HG03108 (cell line): ENCODE data around the gene PRKACG.
"Not testable (repeated sequence)": the region's sequence is repeated elsewhere in the genome, so short reads cannot be mapped to it uniquely, and the experiment has no call there.

Experiments
- ATAC-seq: cut with Tn5 transposase; IDR thresholded peaks from one replicate; pipeline ENCODE4 v1.9.1; 2021; ENCODE audit warnings: moderate library complexity; ENCODE audit not compliant: unreplicated experiment

Gene PRKACG

DNA sequence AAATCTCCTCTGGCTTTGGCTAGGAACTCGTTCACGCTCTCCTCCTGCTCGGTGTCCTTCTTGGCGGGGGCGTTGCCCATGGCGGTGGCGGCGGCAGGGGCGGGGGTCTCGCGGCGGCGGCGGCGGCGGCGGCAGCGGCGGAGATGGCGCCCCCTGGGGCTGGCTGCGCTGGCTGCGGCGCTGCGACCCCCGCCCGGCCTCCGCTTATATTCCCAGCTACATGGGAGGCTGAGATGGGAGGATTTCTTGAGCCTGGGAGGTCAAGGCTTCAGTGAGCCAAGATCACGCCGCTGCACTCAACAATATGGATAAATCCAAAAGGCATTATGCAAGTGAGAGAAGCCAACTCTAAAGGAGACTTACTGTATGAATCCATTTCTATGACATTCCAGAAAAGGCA is at the start of gene PRKACG:
Gene PRKACG, minus strand, starts transcription at position 101 of the 400 bp plus-strand sequence. Its CDS starts 21 bp downstream, at position 80.
- ATAC-seq: no peak

DNA sequence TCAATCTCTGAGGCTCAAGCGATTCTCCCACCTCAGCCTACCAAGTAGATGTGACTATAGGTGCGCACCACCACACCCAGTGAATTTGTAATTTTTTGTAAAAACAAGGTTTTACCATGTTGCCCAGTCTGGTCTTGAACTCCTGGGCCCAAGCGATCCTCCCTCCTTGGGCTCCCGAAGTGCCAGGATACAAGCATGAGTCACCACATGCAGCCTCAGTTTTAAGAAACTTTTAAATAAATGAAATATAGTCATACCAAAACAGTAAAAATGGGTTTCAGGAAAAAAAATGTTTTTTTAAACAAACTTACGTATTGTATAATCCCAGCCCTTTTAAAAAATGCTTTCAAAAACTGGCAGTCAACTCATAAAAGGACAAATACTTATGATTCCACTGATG is 48.3 kb upstream of the PRKACG start:
- no peak for ATAC-seq

DNA sequence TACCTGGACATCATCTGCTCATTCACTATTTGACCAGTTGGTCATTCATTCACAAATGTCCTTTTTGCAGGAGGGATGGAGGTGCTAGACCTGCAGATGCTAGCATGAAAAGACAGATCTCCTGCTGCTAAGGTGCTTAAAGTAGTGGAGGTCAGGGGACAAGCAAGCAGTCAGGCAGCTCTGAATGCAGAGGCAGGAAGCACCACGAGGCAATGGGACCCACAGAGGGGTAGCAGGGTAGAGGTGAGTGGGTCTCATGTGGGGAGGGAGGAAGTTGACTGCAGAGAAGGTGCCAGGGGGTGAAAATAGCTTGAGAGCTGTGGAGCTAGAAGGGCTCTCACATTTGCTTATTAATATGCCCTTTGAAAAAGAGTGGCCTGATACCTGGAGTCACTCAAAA is 46.9 kb upstream of the PRKACG start:
- ATAC-seq: no peak

DNA sequence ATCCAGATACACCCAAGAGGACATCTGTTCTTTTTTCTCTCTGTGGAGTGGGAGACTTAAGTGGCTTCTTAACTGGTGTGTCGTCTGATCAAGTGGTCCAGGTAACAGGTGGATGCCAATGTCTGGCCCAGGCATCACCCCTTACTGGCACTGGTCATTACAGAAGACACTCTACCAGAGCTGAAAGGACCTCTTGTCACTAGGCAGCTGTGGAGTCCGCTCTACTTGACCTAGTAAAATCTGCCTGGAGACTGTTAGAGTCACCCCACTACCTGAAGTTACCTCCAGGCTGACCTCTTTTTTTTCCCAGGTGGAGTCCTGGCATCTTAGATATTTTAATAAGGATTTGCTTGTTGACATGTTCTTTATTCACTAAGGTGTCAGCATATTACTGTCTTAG is 44.2 kb upstream of the PRKACG start:
- ATAC-seq: no peak

DNA sequence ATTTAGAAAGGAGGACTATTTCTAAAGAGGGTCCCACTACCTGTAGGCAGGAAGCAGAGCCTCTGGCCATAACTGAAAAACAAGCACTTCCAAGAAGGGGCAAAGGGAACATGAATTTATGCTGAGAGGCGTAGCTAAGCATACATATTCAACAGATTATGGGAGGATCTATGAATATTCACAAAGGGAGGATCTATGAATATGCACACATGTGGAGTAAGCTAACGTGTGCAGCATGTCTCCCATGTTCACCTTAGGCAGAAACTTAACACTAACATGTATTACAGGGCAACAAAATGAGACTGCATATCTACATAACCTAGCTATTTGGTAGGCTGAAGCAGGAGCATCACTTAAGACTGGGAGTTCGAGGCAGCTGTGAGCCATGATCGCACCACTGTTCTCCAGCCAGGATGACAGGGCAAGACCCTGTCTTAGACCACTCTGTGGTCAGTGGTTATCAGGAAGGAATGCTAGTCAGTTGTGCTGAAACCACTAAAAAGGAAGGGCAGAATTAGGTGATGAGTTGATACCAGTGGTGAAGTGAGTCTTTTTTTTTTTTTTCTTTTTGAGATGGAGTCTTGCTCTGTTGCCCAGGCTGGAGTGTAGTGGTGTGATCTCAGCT is 42.4 kb upstream of the PRKACG start:
- no peak for ATAC-seq

DNA sequence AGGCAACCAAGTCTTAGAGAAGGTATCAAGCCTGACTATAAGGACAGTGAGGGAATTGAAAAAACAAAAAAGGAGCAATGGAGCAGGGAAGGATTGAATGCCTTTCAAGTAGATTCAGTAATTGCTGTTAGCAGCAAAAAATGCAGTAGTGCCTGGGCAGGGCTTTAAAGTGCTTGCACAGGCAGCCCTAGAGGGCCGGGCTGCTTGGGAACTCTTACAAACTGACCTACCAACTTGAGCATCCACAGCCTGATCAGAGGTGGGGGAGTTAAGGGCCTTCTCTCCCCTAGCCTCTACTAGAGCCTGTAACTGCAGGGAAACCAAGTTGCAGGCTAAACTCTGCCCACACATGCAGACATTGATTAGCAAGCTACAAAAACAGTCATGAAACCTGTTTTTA is 41.1 kb upstream of the PRKACG start:
- ATAC-seq: no peak

DNA sequence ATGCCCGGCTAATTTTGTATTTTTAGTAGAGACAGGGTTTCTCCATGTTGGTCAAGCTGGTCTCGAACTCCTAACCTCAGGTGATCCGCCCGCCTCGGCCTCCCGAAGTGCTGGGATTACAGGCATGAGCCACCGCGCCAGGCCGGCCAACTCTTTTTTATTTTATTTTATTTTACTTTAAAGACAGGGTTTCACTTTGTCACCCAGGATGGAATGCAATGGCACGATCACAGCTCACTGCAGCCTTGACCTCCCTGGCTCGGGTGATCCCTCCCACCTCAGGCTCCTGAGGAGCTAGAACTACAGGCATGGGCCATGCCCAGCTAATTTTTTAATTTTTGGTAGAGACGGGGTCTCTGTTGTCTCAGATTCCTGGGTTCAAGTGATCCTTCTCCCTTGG is 37.0 kb upstream of the PRKACG start:
- not testable (repeated sequence) for ATAC-seq

DNA sequence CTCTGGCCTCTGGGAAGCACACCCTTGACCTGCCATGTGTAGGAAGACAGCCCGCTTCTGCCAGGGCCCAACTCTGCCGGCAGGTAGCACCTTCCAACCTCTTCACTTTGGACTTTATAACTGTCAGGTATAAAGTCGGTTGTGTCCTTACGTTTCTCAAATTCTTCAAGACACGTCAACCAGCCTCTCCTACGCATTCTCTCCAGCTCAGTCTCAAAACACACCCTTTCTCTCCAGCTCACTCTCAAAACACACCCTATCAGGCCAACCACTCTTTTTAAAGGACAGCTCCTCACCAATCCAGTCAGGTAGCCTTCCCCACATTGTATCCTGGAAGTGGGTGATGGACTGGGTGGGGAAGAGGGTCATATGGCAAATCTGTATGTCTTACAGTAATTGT is 35.2 kb upstream of the PRKACG start:
- ATAC-seq: no peak

DNA sequence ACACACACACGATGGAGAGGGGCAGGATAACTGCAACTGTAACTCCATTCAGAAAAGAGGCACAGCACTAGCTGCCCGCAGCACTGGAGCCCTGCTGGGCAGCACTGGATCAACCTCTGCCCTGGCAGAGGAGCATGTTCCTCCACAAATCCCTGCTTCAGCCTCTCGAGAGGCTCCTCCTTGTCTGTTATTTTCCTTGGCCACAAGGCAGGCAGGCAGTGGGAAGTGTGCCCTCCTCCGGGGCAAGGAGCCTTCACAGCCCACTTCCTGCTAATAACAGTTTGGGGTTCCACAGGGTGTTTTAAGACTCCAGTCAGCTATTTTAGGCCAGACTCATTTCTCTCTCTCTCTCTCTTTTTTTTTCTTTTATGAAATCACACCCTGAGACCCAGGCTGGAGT is 33.5 kb upstream of the PRKACG start:
- no peak for ATAC-seq

DNA sequence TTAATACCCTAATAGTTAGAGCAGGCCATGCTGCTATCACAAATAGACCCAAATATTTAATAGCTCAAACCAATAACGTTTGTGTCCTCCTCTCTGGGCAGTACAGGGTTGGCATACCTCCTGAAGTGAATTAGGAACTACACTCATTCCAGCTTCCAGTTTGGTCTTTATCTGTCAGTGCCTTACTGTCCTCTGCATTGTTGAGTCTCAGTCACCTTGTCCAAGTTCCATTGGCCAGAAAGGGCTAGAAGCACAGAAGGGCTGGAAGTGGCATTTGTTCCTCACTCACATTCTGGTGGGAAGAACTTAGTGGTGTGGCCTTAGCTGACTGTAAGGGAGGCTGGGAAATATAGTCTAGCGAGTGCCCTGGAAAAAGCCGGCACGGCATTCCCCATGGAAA is 32.8 kb upstream of the PRKACG start:
- no peak for ATAC-seq

DNA sequence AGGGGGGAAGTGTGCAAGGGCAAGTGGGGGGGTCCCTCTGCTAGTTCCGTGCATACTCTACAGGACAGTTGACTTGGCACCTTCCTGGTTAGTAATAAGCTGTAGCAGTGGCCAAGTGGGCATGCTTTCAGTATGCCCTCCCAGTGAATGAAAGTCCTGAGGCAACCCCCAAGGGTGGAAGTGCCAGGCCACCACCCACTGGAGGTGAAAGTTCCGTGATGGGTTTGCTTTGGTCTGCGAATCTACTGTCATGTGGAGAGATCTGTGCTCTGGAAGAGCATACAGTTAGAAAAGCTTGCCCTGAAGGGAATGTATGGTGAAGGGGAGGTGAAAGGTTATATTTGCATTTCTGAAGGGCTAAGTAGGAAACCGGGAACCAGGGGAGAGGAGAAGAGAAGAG is 31.9 kb upstream of the PRKACG start:
- no peak for ATAC-seq

DNA sequence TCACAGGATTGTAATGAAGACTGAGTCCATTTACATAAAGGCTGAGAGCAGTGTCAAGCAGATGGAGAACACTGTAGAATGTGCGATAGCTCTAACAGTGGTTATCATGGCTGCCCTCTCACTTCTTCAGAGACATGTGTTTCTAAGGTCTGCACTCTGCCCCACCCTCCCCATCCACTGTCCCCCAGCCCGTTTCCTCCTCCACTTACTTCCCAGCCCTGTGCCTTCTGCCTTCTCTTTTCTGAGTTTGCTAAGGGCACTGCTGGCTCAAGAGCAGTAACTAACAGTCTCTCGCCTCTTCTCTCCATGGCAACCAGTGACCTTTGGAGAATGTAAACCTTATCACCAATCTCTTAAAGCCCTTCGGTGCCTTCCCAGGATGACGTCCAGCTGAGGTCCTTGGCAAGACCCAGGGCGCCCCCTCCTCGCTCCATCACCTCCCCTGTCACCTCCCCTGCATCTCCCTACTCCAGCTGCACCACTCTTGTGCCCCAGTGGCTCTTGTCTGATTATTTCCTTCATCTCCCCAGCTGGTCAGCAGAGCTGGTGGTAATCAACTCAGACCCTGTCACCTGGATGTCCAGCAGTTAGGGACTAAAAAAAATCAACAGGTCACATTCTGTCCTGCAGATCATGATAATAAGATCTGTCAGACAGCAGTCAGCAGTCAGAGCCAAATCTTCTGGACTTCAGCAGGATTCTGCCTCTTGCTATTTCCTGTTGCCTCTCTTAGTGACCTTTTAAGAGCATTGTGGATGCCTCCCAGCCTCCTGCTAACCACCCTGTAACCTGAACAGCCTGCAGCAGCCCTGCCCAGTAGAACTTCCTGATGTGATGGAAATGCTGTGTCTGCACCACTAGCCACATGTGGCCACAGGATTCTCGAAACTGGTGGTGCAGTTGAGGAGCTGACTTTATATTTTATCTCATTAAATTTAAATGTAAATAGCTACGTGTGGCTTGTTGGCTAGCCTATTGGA is 30.6 kb upstream of the PRKACG start:
- no peak for ATAC-seq

DNA sequence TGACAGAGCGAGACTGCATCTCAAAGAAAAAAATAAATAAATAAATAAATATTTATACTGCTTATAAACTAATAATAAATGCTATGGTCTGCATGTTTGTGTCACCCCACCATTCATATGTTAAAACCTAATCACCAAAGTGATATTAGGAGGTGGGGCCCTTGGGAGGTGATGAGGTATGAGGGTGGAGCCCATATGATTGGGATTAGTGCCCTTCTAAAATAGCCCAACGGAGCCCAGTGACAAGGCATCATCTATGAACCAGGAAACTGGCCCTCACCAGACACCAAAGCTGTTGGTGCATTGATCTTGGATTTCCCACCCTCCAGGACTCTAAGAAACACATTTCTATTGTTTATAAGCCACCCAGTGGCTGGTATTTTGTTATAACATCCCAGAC is 26.7 kb upstream of the PRKACG start:
- ATAC-seq: no peak

DNA sequence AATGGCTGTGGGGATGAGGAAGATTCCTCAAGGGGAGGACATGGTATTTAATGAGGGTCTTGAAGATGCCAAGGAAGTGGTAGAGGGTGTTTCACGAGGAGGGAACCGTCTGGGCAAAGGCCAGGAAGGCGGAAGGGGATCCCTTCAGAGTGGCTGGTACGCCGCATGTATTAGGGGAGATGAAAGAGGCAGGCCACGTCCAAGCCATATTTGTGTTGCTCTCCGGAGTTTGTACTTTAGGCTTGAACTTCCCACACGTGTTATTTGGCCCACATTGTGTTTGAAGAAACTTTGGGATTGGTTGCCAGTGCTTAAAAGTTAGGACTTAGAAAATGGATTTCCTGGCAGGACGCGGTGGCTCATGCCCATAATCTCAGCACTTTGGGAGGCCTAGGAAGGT is 22.9 kb upstream of the PRKACG start:
- ATAC-seq: no peak

DNA sequence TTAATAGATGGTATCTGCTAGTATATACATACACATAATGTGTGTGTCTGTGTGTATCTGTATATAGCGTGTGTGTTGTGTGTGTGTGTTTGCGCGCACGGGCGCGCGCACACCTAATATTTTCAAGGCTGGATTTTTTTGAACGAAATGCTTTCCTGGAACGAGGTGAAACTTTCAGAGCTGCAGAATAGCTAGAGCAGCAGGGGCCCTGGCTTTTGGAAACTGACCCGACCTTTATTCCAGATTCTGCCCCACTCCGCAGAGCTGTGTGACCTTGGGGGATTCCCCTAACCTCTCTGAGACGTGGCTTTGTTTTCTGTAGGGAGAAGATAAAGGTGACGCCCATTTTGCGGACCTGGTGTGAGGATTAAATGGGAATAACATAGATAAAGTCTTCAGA is 22.4 kb upstream of the PRKACG start:
- peak; percentile 22 for ATAC-seq

DNA sequence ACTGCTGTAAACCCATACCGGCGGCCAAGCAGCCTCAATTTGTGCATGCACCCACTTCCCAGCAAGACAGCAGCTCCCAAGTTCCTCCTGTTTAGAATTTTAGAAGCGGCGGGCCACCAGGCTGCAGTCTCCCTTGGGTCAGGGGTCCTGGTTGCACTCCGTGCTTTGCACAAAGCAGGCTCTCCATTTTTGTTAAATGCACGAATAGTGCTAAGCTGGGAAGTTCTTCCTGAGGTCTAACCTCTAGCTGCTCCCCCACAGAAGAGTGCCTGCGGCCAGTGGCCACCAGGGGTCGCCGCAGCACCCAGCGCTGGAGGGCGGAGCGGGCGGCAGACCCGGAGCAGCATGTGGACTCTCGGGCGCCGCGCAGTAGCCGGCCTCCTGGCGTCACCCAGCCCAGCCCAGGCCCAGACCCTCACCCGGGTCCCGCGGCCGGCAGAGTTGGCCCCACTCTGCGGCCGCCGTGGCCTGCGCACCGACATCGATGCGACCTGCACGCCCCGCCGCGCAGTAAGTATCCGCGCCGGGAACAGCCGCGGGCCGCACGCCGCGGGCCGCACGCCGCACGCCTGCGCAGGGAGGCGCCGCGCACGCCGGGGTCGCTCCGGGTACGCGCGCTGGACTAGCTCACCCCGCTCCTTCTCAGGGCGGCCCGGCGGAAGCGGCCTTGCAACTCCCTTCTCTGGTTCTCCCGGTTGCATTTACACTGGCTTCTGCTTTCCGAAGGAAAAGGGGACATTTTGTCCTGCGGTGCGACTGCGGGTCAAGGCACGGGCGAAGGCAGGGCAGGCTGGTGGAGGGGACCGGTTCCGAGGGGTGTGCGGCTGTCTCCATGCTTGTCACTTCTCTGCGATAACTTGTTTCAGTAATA is 21.8 kb upstream of the PRKACG start, which contains the start of gene FXN:
Gene FXN, plus strand, starts transcription at position 315 of the 871 bp plus-strand sequence. Its CDS starts 31 bp downstream, at position 346.
- peak; percentile 93 for ATAC-seq

DNA sequence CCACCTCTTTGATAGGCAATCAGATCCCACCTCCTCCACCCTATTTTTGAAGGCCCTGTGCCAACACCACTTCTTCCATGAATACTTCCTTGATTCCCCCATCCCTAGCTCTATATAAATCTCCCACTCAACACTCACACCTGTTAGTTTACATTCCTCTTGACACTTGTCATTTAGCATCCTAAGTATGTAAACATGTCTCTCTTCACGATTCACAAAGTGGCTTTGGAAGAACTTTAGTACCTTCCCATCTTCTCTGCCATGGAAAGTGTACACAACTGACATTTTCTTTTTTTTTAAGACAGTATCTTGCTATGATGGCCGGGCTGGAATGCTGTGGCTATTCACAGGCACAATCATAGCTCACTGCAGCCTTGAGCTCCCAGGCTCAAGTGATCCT is 20.2 kb upstream of the PRKACG start:
- ATAC-seq: no peak

DNA sequence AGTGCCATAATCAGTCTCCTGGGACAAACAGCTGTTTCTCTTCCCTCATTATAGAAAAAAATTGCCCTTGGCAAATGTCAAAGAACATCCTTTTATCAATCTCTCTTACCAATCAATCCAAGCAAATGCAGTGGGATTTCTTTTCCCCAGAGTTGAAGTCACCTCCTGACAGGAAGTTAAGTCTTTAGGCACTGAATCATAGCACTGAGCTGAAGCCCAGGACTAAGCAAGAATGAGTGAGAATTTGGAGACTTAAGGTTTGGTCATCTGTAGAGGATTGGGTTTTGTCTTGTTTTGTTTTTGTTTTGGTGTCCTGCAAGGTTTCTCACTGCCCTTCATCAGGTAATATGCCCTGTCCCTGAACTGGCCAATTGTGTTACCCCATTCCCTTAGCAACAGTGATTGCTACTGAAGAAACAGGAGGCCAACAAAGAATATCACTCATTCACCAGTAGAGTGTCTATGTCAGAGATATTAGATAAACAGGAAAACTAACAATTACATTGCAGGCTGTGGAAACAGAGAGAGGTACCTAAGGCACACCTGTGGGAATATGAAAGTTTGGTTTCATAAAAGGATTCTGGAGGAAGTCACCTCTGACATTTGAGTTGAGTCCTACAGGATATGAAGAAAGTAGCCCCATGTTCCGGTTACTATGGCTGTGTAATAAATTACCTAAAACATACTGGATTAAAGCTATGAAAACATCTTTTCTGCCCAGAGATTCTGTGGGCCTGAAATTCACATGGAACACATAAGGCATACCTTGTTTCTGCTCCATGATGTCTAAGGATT is 17.1 kb upstream of the PRKACG start:
- ATAC-seq: no peak

DNA sequence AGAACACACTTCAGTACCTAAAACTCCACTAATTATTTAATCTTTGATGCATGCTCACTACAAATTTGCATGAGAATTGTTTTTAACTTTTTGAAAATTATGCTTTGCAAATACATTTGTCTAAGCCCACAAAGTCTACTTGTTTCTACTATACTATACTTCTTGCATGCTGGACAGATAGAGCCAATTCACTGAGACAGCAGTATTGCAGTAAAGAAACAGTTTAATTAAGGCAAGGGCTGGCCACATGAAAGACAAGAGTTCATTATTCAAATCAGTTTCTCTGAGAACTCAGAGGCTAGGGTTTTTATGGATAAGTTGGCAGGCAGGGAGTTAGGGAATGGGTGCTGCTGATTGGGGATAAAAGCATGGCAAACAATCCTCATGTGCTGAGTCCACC is 15.6 kb upstream of the PRKACG start:
- ATAC-seq: no peak

DNA sequence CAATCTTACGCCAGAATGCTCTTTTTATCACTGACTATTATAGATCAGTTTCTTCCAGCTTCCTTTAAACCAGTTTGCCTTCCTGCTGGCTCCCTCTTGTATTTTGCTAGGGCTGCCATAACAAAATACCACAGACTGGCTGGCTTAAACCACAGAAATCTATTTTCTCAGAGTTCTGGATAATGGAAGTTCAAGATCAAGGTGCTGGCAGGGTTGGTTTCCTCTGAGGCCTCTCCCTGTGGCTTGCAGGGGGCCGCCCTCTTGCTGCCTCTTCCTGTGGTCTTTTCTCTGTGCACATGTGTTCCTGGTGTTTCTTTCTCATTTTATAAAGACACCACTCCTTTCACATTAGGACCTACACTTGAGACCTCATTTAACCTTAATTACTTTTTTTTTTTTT is 14.8 kb upstream of the PRKACG start:
- ATAC-seq: no peak
